Stimulated activated CD8-positive, alpha-beta memory T cell treated with anti-CD3 and anti-CD28 coated beads, Interleukin-12 subunit alpha, Interleukin-12 subunit beta, amount 100 ng/mL, for 24 hours (primary cell): ENCODE results near the gene SLC26A2.

Source experiments
- DNase-seq: peaks from one replicate; pipeline ENCODE4 v3.0.0-alpha.2; 2020; ENCODE audit errors: extremely low read depth

Gene SLC26A2

GRCh38 chr5:149960272-149961185 is at the start of gene SLC26A2:
Gene SLC26A2 (plus strand): TSS chr5:149960758. CDS start chr5:149977653, 16,895 bp downstream.
- peak; percentile 89 for DNase-seq

GRCh38 chr5:149911031-149911430 is 49.5 kb upstream of the SLC26A2 start:
- no peak for DNase-seq

GRCh38 chr5:149912226-149912871 is 48.2 kb upstream of the SLC26A2 start:
- no peak for DNase-seq

- DNase-seq, result no peak
Measured at GRCh38 chr5:149913436-149914419, 46.8 kb upstream of the SLC26A2 start.

GRCh38 chr5:149915392-149916260 is 44.9 kb upstream of the SLC26A2 start:
- DNase-seq, result no peak

- DNase-seq, result no peak
Measured at GRCh38 chr5:149916334-149917072, 44.1 kb upstream of the SLC26A2 start.

GRCh38 chr5:149917073-149917676 is 43.4 kb upstream of the SLC26A2 start:
- DNase-seq, result no peak

- no peak for DNase-seq
Measured at GRCh38 chr5:149921597-149921996, 39.0 kb upstream of the SLC26A2 start.

- DNase-seq, result no peak
Measured at GRCh38 chr5:149922950-149923349, 37.6 kb upstream of the SLC26A2 start.

GRCh38 chr5:149924486-149924885 is 36.1 kb upstream of the SLC26A2 start:
- DNase-seq, result no peak

- no peak for DNase-seq
Measured at GRCh38 chr5:149930043-149930748, 30.4 kb upstream of the SLC26A2 start.

GRCh38 chr5:149930749-149931574 is 29.6 kb upstream of the SLC26A2 start:
- no peak for DNase-seq

GRCh38 chr5:149931992-149932436 is 28.5 kb upstream of the SLC26A2 start:
- DNase-seq, result no peak

GRCh38 chr5:149932445-149933350 is 27.9 kb upstream of the SLC26A2 start:
- DNase-seq, result no peak

GRCh38 chr5:149935431-149935901 is 25.1 kb upstream of the SLC26A2 start:
- DNase-seq, result no peak

GRCh38 chr5:149936044-149936699 is 24.4 kb upstream of the SLC26A2 start:
- no peak for DNase-seq
